K562 (cell line): Measurements from ENCODE around the gene DRC1. TPM values are rescaled to one million over a fixed set of nuclear protein-coding genes. Genes with fewer than 3 reads are reported as not detected.
A peak's percentile ranks its signal among the peaks of the same experiment; 100 is the strongest.

ENCODE experiments used
- CBFA2T3 ChIP-seq: fragments of 450-650 bp; IDR thresholded peaks from 2 replicates; pipeline ENCODE4 v1.6.1; 2017
- KLF16 ChIP-seq: IDR thresholded peaks from 2 replicates; pipeline ENCODE4 v1.6.1; 2016; ENCODE audit warnings: antibody characterized with exemption
- NCOA4 ChIP-seq: fragments of 450-650 bp; IDR thresholded peaks from 2 replicates; pipeline ENCODE4 v1.6.1; 2018; ENCODE audit warnings: mild to moderate bottlenecking; ENCODE audit not compliant: partially characterized antibody
- NFE2 ChIP-seq: IDR thresholded peaks from 2 replicates; pipeline ENCODE4 v1.6.1; 2014; ENCODE audit warnings: antibody characterized with exemption, low read depth
- polyA plus RNA-seq, 8 experiments: library from polyadenylated mRNA; depleted of rRNA in 4 of 8; stranded (reverse) in 5 of 8; unstranded in 3 of 8; fragments of >200 nt; fragmentation: Nextera tagmentation in 2 of 8; fragmentation: Illumina TruSeq in 1 of 8; extraction: Ambion mirVana in 2 of 8; extraction: Trizol in 1 of 8; gene quantifications; 2 replicates each; pipeline versions ENCODE4 v1.2.1 to v1.2.3, GENCODE V29; 2011 to 2014; ENCODE audit warnings: inconsistent platforms in 1 of 8, missing spikeins in 1 of 8
- total RNA-seq, 7 experiments: library from RNA; depleted of rRNA in 6 of 7; stranded (reverse); fragments of >200 nt in 6 of 7; fragmentation: Illumina TruSeq in 2 of 7; extraction: Trizol in 2 of 7; gene quantifications; 2 replicates each; pipeline versions ENCODE4 v1.2.1 to v1.2.3, GENCODE V29; 2011 to 2021; ENCODE audit warnings: low replicate concordance in 1 of 7
- TF ChIP-seq, protein P1 (sequence below), 2 experiments: fragments of 450-650 bp; IDR thresholded peaks; 2 replicates each; pipeline ENCODE4 v1.6.1; 2016; ENCODE audit warnings: mild to moderate bottlenecking in 2 of 2, borderline replicate concordance in 1 of 2, low read depth in 1 of 2, moderate library complexity in 1 of 2
- TF ChIP-seq, protein P2 (sequence below), 2 experiments: fragments of 450-650 bp in 1 of 2; sonication (generic) in 1 of 2; formaldehyde crosslinking; conservative IDR thresholded peaks; 2 replicates each; pipeline versions ENCODE4 v1.4.0 to v1.8.1; 2020 to 2022; ENCODE audit warnings: mild to moderate bottlenecking in 1 of 2, missing genetic modification reagents in 1 of 2

The DRC1 gene
- total and polyA plus RNA-seq, 9 of the 15 experiments (the other 6 are each of a cell fraction or from before 2014, with no cell fraction given): 0.07 to 0.10 TPM; not detected in 7

DNA sequence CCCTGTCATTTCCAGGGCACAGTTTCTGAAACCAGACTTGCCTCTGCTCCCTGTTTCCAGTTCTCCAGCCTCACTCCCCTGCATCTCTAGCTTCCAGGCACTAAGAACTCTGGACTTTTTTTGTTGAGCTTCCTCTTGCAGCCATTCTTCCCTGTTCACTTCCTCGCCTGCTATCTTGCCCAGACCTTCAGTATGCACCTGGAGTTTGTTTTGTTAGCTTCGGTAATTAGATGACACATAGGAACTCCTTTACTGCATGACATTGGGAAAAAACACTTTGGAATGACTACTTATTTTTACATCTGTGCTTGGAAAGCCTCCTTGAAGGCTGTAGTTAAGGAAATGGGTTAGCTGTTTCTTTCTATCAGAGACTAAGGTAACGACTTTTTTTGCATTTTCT, 41.0 kb downstream of the DRC1 start (continued):
- TF ChIP-seq, protein P1, sequence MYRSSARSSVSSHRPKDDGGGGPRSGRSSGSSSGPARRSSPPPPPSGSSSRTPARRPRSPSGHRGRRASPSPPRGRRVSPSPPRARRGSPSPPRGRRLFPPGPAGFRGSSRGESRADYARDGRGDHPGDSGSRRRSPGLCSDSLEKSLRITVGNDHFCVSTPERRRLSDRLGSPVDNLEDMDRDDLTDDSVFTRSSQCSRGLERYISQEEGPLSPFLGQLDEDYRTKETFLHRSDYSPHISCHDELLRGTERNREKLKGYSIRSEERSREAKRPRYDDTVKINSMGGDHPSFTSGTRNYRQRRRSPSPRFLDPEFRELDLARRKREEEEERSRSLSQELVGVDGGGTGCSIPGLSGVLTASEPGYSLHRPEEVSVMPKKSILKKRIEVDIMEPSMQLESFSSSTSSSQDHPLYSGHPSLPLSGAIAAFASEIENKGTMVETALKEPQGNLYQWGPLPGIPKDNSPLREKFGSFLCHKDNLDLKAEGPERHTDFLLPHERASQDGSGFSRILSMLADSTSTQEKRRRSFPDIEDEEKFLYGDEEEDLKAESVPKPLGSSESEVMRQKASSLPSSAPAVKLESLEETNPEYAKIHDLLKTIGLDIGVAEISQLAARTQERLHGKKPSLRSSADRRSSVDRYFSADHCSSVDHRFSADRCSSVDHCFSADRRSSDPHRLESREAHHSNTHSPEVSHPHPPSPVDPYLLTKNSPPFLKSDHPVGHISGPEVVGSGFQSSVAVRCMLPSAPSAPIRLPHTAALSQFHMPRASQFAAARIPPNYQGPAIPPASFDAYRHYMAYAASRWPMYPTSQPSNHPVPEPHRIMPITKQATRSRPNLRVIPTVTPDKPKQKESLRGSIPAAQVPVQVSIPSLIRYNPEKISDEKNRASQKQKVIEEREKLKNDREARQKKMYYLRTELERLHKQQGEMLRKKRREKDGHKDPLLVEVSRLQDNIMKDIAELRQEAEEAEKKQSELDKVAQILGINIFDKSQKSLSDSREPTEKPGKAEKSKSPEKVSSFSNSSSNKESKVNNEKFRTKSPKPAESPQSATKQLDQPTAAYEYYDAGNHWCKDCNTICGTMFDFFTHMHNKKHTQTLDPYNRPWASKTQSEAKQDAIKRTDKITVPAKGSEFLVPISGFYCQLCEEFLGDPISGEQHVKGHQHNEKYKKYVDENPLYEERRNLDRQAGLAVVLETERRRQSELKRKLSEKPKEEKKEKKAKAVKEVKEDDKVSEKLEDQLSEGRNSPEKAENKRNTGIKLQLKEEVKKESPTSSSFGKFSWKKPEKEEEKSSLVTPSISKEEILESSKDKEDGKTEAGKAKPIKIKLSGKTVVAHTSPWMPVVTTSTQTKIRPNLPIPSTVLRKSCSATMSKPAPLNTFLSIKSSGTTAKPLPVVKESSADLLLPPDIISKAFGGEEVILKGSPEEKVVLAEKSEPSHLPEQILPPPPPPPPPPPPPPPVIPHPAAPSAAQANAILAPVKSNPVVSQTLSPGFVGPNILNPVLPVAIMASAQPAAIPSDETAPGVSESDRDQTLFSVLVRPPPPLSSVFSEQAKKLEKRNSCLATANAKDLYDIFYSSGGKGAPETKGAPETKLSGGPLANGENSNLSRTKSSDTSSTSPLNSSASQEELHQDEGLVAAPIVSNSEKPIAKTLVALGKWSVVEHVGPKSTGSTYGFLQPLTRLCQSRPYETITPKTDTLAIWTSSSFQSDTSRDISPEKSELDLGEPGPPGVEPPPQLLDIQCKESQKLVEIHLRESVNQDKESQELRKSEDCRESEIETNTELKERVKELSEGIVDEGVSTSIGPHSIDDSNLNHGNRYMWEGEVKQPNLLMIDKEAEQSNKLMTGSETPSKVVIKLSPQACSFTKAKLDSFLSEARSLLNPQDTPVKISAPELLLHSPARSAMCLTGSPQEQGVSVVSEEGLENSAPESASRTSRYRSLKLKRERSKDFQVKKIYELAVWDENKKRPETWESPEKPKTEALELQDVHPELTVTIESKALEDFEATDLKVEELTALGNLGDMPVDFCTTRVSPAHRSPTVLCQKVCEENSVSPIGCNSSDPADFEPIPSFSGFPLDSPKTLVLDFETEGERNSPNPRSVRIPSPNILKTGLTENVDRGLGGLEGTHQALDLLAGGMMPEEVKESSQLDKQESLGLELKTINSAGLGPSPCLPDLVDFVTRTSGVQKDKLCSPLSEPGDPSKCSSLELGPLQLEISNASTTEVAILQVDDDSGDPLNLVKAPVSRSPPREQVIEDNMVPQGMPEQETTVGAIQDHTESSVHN (IDR thresholded peaks at IDR 0.05; ENCODE audit: borderline replicate concordance in 1 of 2, low read depth in 1 of 2): no peak
- no peak for TF ChIP-seq NCOA4
- TF ChIP-seq, protein P2, sequence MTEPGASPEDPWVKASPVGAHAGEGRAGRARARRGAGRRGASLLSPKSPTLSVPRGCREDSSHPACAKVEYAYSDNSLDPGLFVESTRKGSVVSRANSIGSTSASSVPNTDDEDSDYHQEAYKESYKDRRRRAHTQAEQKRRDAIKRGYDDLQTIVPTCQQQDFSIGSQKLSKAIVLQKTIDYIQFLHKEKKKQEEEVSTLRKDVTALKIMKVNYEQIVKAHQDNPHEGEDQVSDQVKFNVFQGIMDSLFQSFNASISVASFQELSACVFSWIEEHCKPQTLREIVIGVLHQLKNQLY (CRISPR knock-in tag; conservative IDR thresholded peaks at IDR 0.05): no peak
- TF ChIP-seq CBFA2T3: peak; percentile 54
- TF ChIP-seq NFE2: peak; percentile 61; the same call in 1 of the 2 replicates
- no peak for TF ChIP-seq KLF16
